GM21717 (cell line): ENCODE measurements around the gene LRRC36.

Source experiments
- ATAC-seq: cut with Tn5 transposase; IDR thresholded peaks from one replicate; pipeline ENCODE4 v1.9.1; 2021; ENCODE audit warnings: mild to moderate bottlenecking, moderate library complexity; ENCODE audit not compliant: unreplicated experiment

LRRC36 gene

GRCh38 chr16:67294171-67294757 is 32.4 kb upstream of the LRRC36 start:
- ATAC-seq: no peak

- no peak for ATAC-seq
Measured at GRCh38 chr16:67294938-67295361, 31.7 kb upstream of the LRRC36 start.

DNA sequence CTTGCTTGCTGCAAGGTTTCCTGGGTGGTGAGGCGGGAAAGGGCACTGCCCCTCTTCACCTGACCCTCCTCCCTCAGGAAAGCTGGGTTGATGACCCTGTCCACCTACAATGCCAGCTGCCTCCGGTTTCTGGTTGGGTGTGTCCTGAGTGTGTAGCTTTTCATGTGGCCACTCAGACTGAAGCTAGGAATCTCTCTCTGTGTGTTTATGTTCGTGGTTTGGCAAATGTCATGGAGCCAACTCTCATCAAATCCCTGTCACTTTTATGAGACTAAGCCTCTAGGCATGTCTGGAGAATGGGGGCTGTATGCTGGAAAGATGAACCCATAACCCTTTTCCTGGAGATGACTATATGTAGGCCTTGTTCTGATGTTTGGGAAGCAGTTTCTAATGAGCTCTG is 30.2 kb upstream of the LRRC36 start:
- ATAC-seq: no peak

DNA sequence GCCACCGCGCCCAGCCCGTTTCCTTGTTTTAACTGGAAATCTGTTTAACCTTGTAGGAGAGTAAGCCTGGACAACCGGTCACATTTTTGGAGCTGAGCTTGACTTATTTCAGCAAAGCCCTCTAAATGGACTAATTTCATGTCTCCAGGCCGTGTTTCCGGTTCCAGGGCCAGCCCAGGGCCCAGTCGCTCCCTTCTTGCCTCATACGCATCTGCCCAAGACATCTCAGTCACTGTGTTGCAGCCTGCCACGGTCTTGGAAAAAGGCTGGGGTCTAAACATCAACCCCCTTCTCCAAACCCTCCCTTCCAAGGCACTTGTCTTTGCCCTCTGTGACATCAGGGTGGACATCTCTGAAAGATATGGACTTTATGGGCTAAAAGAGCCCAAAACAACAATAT is 28.3 kb upstream of the LRRC36 start:
- ATAC-seq: no peak

DNA sequence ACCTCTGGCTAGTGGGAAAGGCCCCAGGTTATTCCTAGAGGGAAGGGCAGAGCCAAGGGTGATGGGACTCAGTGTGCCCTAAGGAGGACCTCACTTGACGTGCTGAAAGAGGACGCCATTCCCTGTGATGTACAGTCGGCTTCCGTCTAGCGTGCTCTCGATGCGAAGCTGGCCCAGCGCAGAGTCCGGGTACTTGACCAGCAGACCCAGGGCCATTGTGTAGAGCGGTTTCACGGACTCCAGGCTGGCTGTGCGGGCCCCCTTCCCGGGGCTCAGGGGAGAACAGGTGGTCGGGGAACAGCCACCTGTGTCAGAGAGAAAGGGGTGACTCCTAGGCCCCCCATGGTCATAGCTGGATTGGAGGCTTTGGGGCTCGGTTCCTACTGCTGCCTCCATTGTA is 27.3 kb upstream of the LRRC36 start:
- ATAC-seq: no peak

DNA sequence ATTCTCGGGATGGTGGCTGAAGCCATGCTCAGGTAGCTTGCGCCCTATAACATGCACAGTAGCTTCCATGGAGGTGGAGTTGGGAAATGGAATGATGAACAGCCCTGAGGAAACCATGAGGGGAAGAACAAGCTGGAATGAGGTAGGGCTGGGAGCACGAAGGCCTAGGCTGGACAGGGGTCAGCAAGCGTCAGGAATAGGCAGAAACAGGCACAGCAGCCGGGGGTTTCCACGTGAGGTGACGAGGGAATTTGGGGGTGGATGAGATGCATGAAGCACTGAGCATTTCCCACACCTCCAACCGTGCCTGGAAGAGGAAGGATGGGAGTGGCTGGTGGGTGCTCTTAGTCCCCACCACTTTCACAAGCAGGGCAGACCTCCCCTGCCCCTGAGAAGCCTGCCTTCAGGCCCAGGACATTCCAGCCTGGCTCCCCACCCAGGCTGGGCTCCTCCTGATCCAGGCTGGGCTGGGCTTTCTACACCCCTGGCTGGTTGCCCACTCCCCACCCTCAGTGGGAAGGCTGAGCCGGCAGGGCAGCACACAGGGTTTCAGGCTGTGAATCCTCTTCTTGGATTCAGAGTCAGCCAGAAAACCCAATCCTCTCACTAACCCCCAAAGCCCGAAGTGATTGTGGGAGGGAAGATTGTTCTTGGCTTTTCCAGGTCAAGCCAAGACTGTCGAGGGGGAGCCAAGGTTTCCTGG is 25.4 kb upstream of the LRRC36 start:
- ATAC-seq: no peak

GRCh38 chr16:67302076-67302475 is 24.5 kb upstream of the LRRC36 start:
- no peak for ATAC-seq

DNA sequence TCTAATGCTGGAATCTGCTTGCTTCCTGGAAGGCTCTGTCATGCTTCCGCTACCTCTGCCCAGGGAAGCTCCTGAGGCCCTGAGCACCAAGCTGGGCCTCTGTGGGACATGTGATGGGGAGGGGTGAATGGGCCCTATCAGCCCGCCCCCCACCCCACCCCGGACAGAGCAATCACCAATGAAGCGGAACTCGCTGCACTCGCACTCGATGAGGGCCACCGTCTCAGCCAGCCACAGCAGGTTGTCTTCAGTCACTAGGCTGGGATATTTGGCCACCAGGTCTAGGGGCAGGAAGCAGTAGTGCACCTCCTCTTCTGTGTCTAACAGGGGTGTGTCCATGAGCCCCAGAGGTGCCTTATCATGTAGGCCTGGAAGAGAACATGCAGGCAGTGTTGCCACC is 23.6 kb upstream of the LRRC36 start:
- ATAC-seq: no peak

DNA sequence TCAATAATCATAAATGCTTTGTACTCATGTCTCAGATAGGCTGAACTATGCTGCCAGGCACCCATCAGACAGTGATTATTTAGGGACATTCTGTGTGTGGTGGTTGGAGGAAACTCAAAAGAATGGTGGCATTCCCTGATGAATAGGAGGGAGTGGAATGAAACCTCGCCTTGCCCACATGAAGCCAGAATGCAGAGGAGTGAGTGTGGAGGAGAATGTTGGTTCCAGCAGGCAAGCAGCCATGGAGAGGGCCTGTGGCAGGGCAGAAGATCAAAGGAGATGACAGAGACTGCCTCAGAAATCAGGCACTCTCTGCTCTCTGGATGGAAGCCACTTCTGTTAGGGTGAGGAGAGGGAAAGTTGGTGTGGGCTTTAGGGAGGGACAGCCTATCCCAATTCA is 22.6 kb upstream of the LRRC36 start:
- ATAC-seq: no peak

DNA sequence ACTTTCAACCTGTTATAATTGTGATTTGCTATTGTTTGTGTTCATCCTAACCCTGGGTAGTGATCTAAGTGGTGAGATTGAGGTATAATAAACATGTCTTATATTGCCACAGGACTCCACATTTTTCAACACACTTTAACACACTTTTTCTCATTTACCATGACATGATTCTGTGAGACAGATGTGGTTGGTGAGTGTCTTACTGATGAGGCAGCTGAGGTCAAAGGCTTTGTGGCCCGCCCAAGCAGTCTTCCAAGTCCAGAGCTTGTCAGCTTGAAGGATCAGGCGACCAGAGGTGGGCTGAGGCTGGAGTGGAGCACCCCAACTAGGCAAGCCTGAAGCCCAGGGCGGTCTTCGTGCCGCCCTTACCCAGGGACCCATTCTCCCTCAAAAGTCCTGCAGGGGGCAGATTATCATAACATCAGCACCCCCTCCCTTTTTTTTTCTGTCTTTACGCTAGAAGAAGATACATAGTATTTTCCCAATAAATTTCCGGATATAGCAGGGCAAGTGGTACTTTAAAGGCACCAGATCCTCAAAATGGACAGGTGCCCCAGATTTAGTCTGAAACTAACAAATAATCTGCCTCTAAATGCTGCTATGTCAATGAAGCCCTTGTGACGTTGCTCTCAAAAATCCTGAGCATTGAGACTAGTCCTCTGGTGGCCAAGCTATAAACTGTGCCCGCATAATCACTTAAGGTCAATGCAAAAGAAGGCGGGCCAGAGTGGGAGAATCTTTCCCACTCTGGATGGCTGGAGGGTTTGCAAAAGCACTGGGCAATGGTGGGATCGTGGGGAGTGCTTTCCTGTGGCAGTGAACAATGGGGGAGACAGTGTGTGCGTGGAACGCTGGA is 21.2 kb upstream of the LRRC36 start:
- ATAC-seq: no peak

- no peak for ATAC-seq
Measured at GRCh38 chr16:67310561-67310960, 16.1 kb upstream of the LRRC36 start.

- peak; percentile 76 for ATAC-seq
Measured at GRCh38 chr16:67311607-67312488, 14.8 kb upstream of the LRRC36 start.

DNA sequence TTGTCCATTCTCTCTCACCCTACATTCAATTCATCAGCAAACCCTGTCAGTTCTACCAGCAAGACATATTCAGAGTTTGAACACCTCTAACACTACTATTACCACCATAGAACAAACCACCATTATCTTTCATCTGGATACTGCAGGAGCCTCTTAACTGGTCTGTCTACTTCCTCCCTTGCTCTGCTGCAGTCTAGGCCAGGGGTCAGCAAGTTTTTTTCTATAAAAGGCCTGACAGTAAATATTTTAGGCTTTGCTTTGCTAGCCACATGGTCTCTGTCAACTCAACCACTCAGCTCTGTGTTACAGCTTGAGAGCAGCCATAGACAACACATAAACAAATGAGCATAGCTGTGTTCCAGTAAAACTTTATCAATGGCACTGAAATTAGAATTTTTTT is 13.9 kb upstream of the LRRC36 start:
- ATAC-seq: no peak

DNA sequence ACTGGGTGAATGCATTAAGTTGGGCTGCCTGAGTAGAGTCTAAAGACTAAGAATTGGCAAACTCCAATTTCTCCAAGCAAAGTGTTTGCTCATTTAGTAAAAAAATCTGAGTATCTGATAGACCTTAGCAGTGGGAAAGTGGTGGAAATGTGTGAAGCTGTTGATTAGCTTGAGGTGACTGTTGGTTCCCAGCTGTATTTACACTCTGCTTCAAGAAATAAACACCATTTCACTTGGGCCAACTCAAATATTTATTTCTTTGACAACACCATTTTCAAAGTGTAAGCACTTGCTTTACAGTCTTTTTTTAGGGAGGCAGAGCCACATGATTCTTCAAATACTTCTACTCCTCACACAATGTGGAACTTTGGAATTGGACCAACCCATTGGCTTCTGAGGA is 8.8 kb upstream of the LRRC36 start:
- no peak for ATAC-seq

GRCh38 chr16:67326115-67326471 is 522 bp upstream of the LRRC36 start:
- no peak for ATAC-seq

- no peak for ATAC-seq
Measured at GRCh38 chr16:67327743-67328142, 1.1 kb downstream of the LRRC36 start.

DNA sequence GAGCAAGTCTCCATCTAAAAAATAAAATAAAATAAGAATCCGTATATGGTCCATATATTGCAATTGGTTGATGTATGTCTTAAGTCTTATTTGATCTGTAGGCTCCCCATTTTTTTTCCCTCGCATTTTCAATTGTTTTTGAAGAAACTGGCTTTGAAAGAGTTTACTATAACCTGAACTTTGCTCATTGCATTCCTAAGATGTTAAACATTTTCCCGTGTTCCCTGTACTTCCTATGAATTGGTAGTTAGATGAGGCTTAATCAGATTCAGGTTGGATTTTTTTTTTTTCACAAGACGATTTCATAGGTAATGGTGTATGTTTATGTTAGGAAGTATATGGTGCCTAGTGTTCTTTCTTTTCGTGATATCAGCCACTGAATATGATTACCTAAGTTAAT is 3.3 kb downstream of the LRRC36 start:
- ATAC-seq: no peak

DNA sequence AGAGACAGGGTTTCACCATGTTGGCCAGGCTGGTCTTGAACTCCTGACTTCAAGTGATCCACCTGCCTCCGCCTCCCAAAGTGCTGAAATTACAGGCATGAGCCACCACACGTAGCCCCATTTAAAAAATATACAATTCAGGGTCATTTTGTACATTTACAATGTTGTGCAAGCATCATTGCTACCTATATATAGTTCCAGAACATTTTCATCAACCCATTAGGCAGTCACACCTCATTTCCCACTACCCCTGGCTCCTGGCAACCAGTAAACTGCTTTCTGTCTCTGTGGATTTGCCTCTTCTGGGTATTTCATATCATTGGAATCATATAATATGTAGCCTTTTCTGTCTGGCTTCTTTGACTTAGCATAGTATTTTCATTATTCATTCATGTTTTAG is 6.7 kb downstream of the LRRC36 start:
- no peak for ATAC-seq

GRCh38 chr16:67336116-67336515 is 9.5 kb downstream of the LRRC36 start:
- no peak for ATAC-seq

GRCh38 chr16:67336648-67337047 is 10.0 kb downstream of the LRRC36 start:
- ATAC-seq: no peak

GRCh38 chr16:67339453-67339852 is 12.8 kb downstream of the LRRC36 start:
- no peak for ATAC-seq
